GM19328 (cell line): ENCODE measurements around the gene PRELID3B.

Experiments used
- ATAC-seq: cut with Tn5 transposase; IDR thresholded peaks from one replicate; pipeline ENCODE4 v1.9.1; 2021; ENCODE audit warnings: mild to moderate bottlenecking, moderate library complexity; ENCODE audit not compliant: unreplicated experiment

Gene PRELID3B

DNA sequence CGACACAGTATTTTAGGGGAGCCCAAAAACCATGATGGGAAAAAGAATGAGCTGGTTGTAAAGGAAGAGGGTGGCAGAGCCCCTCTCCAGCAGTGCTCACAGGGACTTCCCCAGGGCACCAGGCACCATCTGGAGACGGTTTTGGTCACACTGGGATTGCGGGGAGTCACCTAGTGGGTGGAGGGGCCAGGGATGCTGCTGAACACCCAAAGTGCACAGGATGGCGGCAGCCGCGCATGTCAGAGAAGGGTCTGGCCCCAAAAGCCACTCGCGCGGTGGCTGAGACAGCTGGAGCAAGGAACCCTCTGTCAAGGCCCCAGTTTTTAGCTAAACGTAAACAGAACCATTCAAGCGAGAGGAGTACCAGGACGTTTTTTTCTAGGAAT, 46.4 kb downstream of the PRELID3B start:
- ATAC-seq = no peak

GRCh38 chr20:58995461-58996225, 46.9 kb downstream of the PRELID3B start:
- no peak for ATAC-seq

DNA sequence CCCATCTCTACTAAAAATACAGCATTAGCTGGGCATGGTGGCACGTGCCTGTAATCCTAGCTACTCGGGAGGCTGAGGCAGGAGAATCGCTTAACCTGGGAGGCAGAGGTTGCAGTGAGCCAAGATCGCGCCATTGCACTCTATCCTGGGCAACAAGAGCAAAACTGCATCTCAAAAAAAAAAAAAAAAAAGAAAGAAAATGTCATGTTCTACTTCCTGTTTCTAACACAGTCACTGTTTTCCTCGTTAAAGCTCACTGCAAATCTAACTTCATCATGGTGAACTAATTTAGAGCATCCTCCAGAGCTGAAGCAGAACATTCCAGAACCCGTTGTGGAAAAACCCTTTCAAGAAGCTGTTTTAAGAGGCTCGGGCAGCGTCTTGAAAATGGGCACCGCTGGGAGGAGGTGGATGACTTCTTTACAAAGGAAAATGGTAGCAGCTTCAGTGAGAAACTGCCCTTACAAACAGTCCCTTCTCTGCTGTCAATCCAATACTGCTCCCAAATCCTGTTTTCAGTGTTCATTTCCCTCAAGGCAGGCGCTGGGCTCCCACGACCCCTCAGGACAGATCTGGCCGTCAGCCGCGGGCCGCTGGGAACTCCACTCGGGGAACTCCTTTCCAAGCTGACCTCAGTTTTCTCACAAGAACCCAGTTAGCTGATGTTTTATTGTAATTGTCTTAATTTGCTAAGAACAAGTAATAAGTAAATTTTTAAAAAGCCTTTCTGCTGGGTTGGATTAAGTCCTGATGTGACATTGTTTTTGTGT, 48.0 kb downstream of the PRELID3B start:
- no peak for ATAC-seq

- ATAC-seq = no peak
Measured at GRCh38 chr20:58993332-58994248, 49.0 kb downstream of the PRELID3B start.

DNA sequence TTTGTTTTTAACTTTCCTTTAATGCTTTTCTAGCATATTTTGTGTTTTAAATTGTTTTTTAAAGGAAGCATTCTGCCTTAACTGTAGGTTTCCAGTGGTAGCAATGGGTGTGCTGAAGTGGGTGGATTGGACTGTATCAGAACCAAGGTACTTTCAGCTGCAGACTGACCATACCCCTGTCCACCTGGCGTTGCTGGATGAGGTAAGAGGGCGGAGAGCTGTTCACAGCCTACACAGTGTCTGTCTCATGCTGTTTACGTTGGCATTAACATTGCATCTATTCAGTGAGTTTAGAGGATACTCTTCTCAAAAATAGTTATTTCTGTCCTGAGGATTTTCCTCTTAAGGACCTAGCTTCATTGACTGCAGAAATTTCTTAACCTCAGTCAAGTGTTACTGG, 49.7 kb downstream of the PRELID3B start:
- ATAC-seq = no peak

DNA sequence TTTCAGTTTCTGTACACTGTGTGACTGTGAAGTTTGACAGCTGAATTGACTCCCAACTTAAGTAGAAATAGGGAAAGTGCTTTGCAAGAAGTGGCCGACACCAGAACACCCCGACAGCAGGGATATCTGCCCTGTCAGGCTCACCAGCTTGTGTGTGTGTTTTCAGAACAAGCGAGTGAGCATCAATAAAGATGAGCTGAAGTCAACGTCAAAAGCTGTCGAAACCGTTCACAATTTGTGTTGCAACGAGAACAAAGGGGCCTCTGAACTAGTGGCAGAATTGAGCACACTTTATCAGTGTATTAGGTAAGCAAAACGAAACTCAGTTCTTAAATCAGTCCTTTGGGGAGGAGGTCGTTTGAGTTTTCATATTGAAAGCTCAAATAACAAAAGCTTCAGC, 50.9 kb downstream of the PRELID3B start:
- no peak for ATAC-seq

DNA sequence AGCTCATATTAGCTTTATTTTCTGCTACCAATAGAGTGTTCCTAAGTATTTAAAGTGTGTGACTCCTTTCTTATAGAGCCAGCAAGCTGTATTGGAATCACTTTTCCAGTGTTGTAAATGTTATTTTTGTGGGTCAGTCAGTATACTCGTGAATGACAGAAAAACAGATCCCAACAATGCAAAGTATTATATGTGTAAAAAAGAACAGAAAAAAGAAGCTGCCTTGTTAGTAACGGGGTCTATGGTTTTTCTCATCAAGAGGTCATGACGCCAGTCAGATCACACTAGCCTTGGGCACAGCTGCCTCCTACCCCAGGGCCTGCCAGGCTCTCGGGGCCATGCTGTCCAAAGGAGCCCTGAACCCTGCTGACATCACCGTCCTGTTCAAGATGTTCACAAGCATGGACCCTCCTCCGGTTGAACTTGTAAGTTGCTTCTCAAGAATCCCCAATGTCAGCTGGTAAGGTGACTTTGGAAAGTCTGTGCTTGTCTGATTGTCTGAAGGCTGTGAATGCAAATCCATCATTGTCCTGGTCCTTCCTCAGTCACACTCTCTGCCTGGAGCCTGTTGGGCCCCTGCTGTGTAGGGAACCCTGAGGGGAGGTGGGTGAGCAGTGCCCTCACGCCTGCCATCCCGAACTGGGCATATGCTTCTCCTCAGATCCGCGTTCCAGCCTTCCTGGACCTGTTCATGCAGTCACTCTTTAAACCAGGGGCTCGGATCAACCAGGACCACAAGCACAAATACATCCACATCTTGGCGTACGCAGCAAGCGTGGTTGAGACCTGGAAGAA, 51.7 kb downstream of the PRELID3B start:
- ATAC-seq = no peak

GRCh38 chr20:58989196-58989595, 53.4 kb downstream of the PRELID3B start:
- ATAC-seq = no peak

DNA sequence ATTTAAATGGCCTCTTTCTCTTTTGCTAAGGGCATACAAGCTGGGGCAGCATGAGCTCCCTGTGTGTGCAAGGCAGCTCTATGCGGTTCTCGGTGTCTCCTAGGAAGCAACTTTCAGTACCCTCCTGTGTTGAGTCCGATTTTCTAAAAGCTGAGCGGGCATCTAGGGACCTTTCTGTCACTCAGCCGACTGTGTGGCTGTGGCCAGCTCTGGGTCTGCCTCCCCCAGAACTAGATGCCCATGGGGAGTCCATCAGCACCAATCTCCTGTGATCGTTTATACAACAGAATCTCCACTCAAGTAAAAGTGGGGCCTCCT, 54.1 kb downstream of the PRELID3B start:
- ATAC-seq = no peak

- ATAC-seq = no peak
Measured at GRCh38 chr20:58987790-58988564, 54.6 kb downstream of the PRELID3B start.

- ATAC-seq = no peak
Measured at GRCh38 chr20:58986968-58987517, 55.5 kb downstream of the PRELID3B start.

DNA sequence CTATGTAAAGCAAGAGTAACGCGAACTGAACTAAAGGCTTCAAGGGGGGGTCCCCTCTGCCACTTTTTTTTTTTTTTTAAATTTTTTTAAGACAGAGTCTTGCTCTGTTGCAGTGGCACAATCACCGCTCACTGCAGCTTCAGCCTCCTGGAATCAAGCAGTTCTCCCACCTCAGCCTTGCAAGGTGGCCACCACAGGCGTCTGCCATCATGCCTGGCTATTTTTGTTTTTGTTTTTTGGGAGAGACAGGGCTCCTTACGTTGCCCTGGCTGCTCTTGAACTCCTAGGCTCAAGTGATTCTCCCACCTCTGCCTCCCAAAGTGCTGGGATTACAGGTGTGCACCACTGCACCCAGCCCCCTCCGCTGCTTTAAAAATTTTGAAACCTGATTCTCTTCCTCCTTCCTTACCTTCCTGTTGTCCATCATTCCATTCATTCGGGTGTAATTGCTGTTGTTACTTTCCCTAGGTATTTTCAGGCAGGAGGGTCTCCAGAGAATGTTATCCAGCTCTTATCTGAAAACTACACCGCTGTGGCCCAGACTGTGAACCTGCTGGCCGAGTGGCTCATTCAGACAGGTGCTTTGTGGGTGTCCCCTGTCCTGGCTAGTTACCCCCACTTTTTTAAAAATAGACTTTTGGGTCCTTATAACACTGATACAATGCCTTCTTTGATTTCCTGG, 56.2 kb downstream of the PRELID3B start:
- no peak for ATAC-seq

DNA sequence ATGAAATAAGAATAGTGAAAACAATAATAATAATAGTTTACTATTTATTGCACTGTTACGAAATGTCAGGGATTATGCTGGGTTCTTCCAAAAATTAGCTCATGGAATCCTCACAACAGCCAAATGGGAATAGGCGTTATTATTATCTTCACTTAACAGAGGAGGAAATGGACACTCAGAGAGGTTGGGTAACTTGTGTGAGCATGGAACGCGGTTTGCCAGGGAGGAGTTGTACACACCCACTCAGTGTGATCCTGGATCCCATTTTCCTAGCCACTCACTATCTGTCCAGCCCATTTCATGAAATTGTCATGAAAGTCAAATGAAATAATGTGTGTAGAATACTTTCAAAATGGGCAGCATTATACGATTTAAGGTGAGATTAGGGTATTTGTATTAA, 56.9 kb downstream of the PRELID3B start:
- no peak for ATAC-seq

DNA sequence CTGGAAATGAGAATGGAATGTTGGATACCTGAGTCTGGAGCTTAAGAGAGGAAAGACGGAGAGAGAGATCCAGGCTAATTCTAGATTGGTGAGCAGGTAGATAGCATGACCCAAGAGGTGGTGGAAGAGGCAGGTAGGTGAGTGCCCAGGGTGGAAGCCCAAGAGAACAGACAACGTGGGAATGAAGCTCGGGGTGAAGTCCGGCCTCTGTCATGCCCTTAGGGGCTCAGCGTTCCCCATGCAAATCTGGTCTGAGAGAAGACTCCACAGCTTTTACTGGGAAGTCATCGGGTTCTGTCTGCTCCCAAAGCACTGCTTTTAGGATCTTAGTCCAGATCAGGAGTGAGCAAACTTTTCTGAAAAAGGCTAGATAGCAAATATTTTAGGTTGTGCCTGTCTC, 57.9 kb downstream of the PRELID3B start:
- no peak for ATAC-seq
